ENCODE data around the gene TDRD7. TPM values are rescaled to one million over a fixed set of nuclear protein-coding genes. Genes with fewer than 3 reads are reported as not detected.

The TDRD7 gene
- polyA plus RNA-seq, 1 experiment = 8.2 TPM

GRCh38 chr9:97505845-97506244, 93.9 kb downstream of the TDRD7 start:
- CTCF ChIA-PET = interaction anchor here (1.3 to 3.2 kb wide), 2 partner anchors 37 to 93 kb away, joined by 3 to 11 read pairs; no protein-coding TSS in a partner anchor
- Histone ChIP-seq H3K9me3 (ENCODE audit: control insufficient read depth, insufficient read depth, low read length) (no peaks in the 10 kb centered on the region; the same call in 1 of the 2 replicates), H3K27ac (ENCODE audit: low read depth, low read length) (no peak overlapping the region), H3K27me3 (ENCODE audit: control insufficient read depth, insufficient read depth, low read length) (peaks cover 42% of the 10 kb centered on the region), H3K4me3 (ENCODE audit: low read depth, low read length) (no peak overlapping the region)
- POLR2A ChIA-PET = interaction anchor here (0.5 kb wide), 1 partner anchor 26 kb away, joined by 3 read pairs; no protein-coding TSS in a partner anchor
- TF ChIP-seq, protein P1, sequence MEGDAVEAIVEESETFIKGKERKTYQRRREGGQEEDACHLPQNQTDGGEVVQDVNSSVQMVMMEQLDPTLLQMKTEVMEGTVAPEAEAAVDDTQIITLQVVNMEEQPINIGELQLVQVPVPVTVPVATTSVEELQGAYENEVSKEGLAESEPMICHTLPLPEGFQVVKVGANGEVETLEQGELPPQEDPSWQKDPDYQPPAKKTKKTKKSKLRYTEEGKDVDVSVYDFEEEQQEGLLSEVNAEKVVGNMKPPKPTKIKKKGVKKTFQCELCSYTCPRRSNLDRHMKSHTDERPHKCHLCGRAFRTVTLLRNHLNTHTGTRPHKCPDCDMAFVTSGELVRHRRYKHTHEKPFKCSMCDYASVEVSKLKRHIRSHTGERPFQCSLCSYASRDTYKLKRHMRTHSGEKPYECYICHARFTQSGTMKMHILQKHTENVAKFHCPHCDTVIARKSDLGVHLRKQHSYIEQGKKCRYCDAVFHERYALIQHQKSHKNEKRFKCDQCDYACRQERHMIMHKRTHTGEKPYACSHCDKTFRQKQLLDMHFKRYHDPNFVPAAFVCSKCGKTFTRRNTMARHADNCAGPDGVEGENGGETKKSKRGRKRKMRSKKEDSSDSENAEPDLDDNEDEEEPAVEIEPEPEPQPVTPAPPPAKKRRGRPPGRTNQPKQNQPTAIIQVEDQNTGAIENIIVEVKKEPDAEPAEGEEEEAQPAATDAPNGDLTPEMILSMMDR (IDR thresholded peaks at IDR 0.05; ENCODE audit: low read depth, low read length) = no peak
- no peak for DNase-seq (ENCODE audit: low read depth, low spot score)

GRCh38 chr9:97506306-97506705, 94.4 kb downstream of the TDRD7 start:
- Histone ChIP-seq H3K27me3 (ENCODE audit: control insufficient read depth, insufficient read depth, low read length) (peaks cover 38% of the 10 kb centered on the region), H3K27ac (ENCODE audit: low read depth, low read length) (no peak overlapping the region), H3K9me3 (ENCODE audit: control insufficient read depth, insufficient read depth, low read length) (no peaks in the 10 kb centered on the region; the same call in 1 of the 2 replicates), H3K4me3 (ENCODE audit: low read depth, low read length) (no peak overlapping the region)
- POLR2A ChIA-PET = interaction anchor here (0.5 kb wide), 1 partner anchor 26 kb away, joined by 3 read pairs; no protein-coding TSS in a partner anchor
- DNase-seq (ENCODE audit: low read depth, low spot score) = no peak
- CTCF ChIA-PET = interaction anchor here (1.3 to 3.2 kb wide), 2 partner anchors 37 to 92 kb away, joined by 3 to 11 read pairs; no protein-coding TSS in a partner anchor
- TF ChIP-seq, protein P1 (IDR thresholded peaks at IDR 0.05; ENCODE audit: low read depth, low read length) = no peak

DNA sequence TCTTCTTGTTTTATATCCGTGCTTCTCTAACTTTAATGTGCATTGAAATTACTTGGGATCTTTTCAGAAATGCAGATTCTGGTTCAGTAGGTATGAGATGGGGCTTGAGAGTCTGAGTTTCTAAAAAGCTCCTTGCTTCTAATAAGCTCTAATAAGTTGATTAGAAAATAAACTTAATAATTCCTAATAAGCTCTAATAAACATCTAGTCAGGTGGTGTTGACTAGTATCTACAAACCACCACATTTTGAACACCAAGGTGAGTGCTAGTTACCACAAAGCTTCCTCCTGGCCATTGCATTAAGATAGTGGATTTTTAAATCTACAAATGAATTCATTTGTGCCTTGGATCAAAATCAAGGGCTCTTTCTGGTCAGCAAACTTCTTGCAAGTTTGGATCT, 94.9 kb downstream of the TDRD7 start:
- no peak overlapping the region for H3K27ac ChIP-seq (ENCODE audit: low read depth, low read length)
- POLR2A ChIA-PET = no interaction called here
- CTCF ChIA-PET = interaction anchor here (1.3 to 3.2 kb wide), 2 partner anchors 38 to 92 kb away, joined by 3 to 11 read pairs; no protein-coding TSS in a partner anchor
- DNase-seq (ENCODE audit: low read depth, low spot score) = no peak
- H3K9me3 ChIP-seq (ENCODE audit: control insufficient read depth, insufficient read depth, low read length) = no peaks in the 10 kb centered on the region; the same call in 1 of the 2 replicates
- TF ChIP-seq, protein P1 (IDR thresholded peaks at IDR 0.05; ENCODE audit: low read depth, low read length) = no peak
- peaks cover 36% of the 10 kb centered on the region for H3K27me3 ChIP-seq (ENCODE audit: control insufficient read depth, insufficient read depth, low read length)
- no peak overlapping the region for H3K4me3 ChIP-seq (ENCODE audit: low read depth, low read length)

- ChIA-PET CTCF (no interaction called here), POLR2A (no interaction called here)
Observed at GRCh38 chr9:97507428-97507984, 95.6 kb downstream of the TDRD7 start.

GRCh38 chr9:97508852-97509251, 97.0 kb downstream of the TDRD7 start:
- Histone ChIP-seq H3K27me3 (ENCODE audit: control insufficient read depth, insufficient read depth, low read length) (peaks cover 20% of the 10 kb centered on the region), H3K4me3 (ENCODE audit: low read depth, low read length) (no peak overlapping the region), H3K9me3 (ENCODE audit: control insufficient read depth, insufficient read depth, low read length) (no peaks in the 10 kb centered on the region), H3K27ac (ENCODE audit: low read depth, low read length) (no peak overlapping the region)
- TF ChIP-seq, protein P1 (IDR thresholded peaks at IDR 0.05; ENCODE audit: low read depth, low read length) = no peak
- DNase-seq (ENCODE audit: low read depth, low spot score) = no peak
- CTCF ChIA-PET = interaction anchor here (1.9 kb wide), 1 partner anchor 40 kb away, joined by 9 read pairs; no protein-coding TSS in a partner anchor
- POLR2A ChIA-PET = no interaction called here

More at GRCh38 chr9:97507428-97507984, 95.6 kb downstream of the TDRD7 start:
- Histone ChIP-seq H3K27ac (ENCODE audit: low read depth, low read length) (no peak overlapping the region), H3K9me3 (ENCODE audit: control insufficient read depth, insufficient read depth, low read length) (no peaks in the 10 kb centered on the region; the same call in 1 of the 2 replicates), H3K27me3 (ENCODE audit: control insufficient read depth, insufficient read depth, low read length) (peaks cover 30% of the 10 kb centered on the region), H3K4me3 (ENCODE audit: low read depth, low read length) (no peak overlapping the region)
- DNase-seq (ENCODE audit: low read depth, low spot score) = no peak
- TF ChIP-seq, protein P1 (IDR thresholded peaks at IDR 0.05; ENCODE audit: low read depth, low read length) = no peak
